Left lung (tissue), 10 donors: ENCODE data around the gene ANKRD13B. TPM values are rescaled to one million over a fixed set of nuclear protein-coding genes. Genes with fewer than 3 reads are reported as not detected.
"Not testable (repeated sequence)": the region's sequence is repeated elsewhere in the genome, so short reads cannot be mapped to it uniquely, and the experiment has no call there.

Experiments used
- ATAC-seq: fragments of 200-7000 bp; cut with Tn5 transposase; one replicate; pipeline ENCODE4 v1.9.1; 2020; ENCODE audit warnings: moderate library complexity
- DNase-seq, 4 donors: peaks; one replicate each; pipeline ENCODE4 v3.0.0-alpha.2; 2013 to 2020
- H3K27ac ChIP-seq, 2 donors: fragments of 200-600 bp; sonication (generic) in 1 of 2; one replicate each; pipeline versions ENCODE4 v1.5.0 to v1.8.0; 2020 to 2021
- H3K27me3 ChIP-seq, 2 donors: fragments of 200-600 bp; sonication (generic) in 1 of 2; one replicate each; pipeline versions ENCODE4 v1.5.0 to v1.8.0; 2020 to 2021
- H3K36me3 ChIP-seq, 2 donors: fragments of 200-600 bp; sonication (generic) in 1 of 2; one replicate each; pipeline versions ENCODE4 v1.5.0 to v1.8.0; 2020 to 2021
- H3K4me1 ChIP-seq, 2 donors: fragments of 200-600 bp; one replicate each; pipeline ENCODE4 v1.8.0; 2021
- H3K4me3 ChIP-seq, 2 donors: fragments of 200-600 bp; sonication (generic) in 1 of 2; one replicate each; pipeline versions ENCODE4 v1.5.0 to v1.8.0; 2020 to 2021; ENCODE audit warnings: mild to moderate bottlenecking in 1 of 2
- H3K9me3 ChIP-seq, 2 donors: fragments of 200-600 bp; sonication (generic) in 1 of 2; one replicate each; pipeline versions ENCODE4 v1.5.0 to v1.8.0; 2020 to 2021
- CTCF ChIP-seq, 2 donors: fragments of 200-600 bp; sonication (generic) in 1 of 2; IDR thresholded peaks; one replicate each; pipeline versions ENCODE4 v1.5.0 to v1.8.0; 2021; ENCODE audit warnings: antibody characterized with exemption in 2 of 2
- intact Hi-C, 2 donors: fragments of 100-400 bp; cut with DNase I; formaldehyde crosslinking; loops; one replicate each; pipeline versions ENCODE4 v1.11.2 to v1.14.2; 2022
- polyA plus RNA-seq, 6 donors: library from polyadenylated mRNA; unstranded; fragments of 120-200 nt; gene quantifications; one replicate each; pipeline ENCODE4 v1.2.1, GENCODE V29; 2013; ENCODE audit not compliant: insufficient read length in 6 of 6
- total RNA-seq, 2 donors: library from RNA; stranded (reverse); fragmentation: NEBNext Ultra II Directional; extraction: Animal tissue kit (Norgen Biotek cat#: 25700); gene quantifications; one replicate each; pipeline ENCODE4 v1.2.1, GENCODE V29; 2021
- donor health status: DM: no; HTN: yes; CAD: no.
- donor health status: DM: no; HTN: no; CAD: no.

Gene ANKRD13B
- total and polyA plus RNA-seq, 8 donors, result 7.7 to 14.3 (median 9.5) TPM

DNA sequence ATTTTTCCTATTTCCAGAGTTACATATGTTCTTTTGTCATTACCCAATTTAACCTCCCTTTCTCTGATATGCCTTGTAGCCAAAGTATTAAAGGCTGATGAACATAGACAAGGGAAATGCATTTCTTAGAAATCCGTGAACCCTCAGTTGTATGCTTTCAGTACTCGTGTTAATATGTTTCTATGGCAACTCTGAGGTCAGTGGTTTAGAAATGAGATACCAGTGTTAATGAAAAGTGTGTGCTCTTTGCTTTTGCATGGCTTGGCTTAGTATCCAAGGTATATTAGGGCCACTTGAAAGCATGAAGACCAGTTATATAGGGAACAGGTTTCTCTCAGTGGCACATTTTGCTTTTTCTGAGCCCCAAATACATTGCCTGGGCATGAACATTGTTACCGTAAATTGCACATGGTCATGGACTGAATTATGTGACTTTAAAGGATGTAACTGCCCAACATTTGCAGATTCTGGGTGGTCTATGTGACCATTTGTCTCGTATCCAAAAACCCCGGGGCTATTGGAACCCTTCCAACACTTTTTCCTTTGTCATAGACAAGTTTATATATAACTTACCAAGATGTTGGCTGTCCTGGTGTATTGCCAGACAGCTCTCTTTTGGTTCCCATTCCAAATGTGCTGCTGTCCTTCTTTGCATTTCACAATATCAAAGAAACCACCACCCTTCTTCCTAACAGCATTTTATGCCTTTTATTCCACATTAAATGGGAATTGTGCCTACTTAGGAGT is 43.6 kb upstream of the ANKRD13B start:
- Histone ChIP-seq H3K4me1 (peaks cover 0 to 5% of the 10 kb centered on the region in 2 donors), H3K27me3 (no peaks in the 10 kb centered on the region), H3K9me3 (no peaks in the 10 kb centered on the region), H3K4me3 (no peak overlapping the region), H3K27ac (no peak overlapping the region), H3K36me3 (peaks cover 0 to 11% of the 10 kb centered on the region in 2 donors)
- intact Hi-C loops, result no loop called here
- DNase-seq, result peak in 2 of 4 donors; percentile 69 to 77
- no peak for TF ChIP-seq CTCF (IDR thresholded peaks at IDR 0.05)
- ATAC-seq, result no peak

- TF ChIP-seq CTCF (IDR thresholded peaks at IDR 0.05), result no peak
- peak; percentile 15 for ATAC-seq
- no peaks in the 10 kb centered on the region for H3K9me3 ChIP-seq
- no peaks in the 10 kb centered on the region for H3K27me3 ChIP-seq
- no peak overlapping the region for H3K4me3 ChIP-seq
- H3K27ac ChIP-seq, result no peak overlapping the region
- no peaks in the 10 kb centered on the region for H3K4me1 ChIP-seq
- intact Hi-C loops, result no loop called here
- H3K36me3 ChIP-seq, result no peaks in the 10 kb centered on the region
- no peak for DNase-seq
Observed at GRCh38 chr17:29555840-29556239, 37.1 kb upstream of the ANKRD13B start.

- Histone ChIP-seq H3K27me3 (no peaks in the 10 kb centered on the region), H3K36me3 (no peaks in the 10 kb centered on the region), H3K4me3 (no peak overlapping the region), H3K4me1 (peaks cover 0 to 14% of the 10 kb centered on the region in 2 donors), H3K27ac (no peak overlapping the region), H3K9me3 (no peaks in the 10 kb centered on the region)
- ATAC-seq (peak; percentile 18), DNase-seq (no peak)
- no peak for TF ChIP-seq CTCF (IDR thresholded peaks at IDR 0.05)
- intact Hi-C loops, result no loop called here
Observed at GRCh38 chr17:29557085-29557738, 35.7 kb upstream of the ANKRD13B start.

GRCh38 chr17:29557739-29558116 is 35.2 kb upstream of the ANKRD13B start:
- Histone ChIP-seq H3K27me3 (no peaks in the 10 kb centered on the region), H3K4me1 (peaks cover under 1 to 19% of the 10 kb centered on the region in 2 donors), H3K36me3 (peaks cover 0 to 4% of the 10 kb centered on the region in 2 donors), H3K9me3 (no peaks in the 10 kb centered on the region), H3K27ac (no peak overlapping the region), H3K4me3 (no peak overlapping the region)
- intact Hi-C loops, result no loop called here
- DNase-seq (no peak), ATAC-seq (no peak)
- TF ChIP-seq CTCF (IDR thresholded peaks at IDR 0.05), result no peak

DNA sequence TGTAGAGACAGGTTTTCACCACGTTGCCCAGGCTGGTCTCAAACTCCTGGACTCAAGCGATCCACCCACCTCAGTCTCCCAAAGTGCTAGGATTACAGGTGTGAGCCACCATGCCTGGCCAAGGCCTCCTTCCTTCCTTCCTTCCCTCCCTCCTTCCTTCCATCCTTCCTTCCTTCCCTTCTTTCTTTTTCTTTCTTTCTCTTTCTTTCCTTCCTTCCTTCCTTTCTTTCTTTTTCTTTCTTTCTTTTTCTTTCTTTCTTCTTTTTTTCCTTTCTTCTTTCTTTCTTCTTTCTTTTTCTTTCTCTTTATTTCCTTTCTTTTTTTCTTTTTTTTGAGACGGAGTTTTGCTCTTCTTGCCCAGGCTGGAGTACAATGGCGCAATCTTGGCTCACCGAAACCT is 34.8 kb upstream of the ANKRD13B start:
- H3K36me3 ChIP-seq, intact Hi-C loops, ATAC-seq: not testable (repeated sequence)

More for the DNA sequence above, 34.8 kb upstream of the ANKRD13B start:
- H3K27me3 ChIP-seq, H3K9me3 ChIP-seq, DNase-seq, H3K27ac ChIP-seq, H3K4me3 ChIP-seq: not testable (repeated sequence)
- H3K4me1 ChIP-seq, result peaks cover 3 to 23% of the 10 kb centered on the region in 2 donors
